Activated CD4-positive, alpha-beta T cell treated with anti-CD3 and anti-CD28 coated beads, Interleukin-2, amount 50 U/mL, for 48 hours (primary cell): ENCODE results near the gene LRP1.

Experiments
- DNase-seq, 2 experiments: peaks; one replicate each; pipeline ENCODE4 v3.0.0-alpha.2; 2020

Gene LRP1

GRCh38 chr12:57127726-57128518, at the start of gene LRP1:
Gene LRP1 (plus strand): TSS chr12:57128483. CDS start chr12:57128965, 482 bp downstream.
- DNase-seq: peak; percentile 74 to 78

- DNase-seq: peak; percentile 91 to 95
Measured at GRCh38 chr12:57078519-57079404, 49.5 kb upstream of the LRP1 start, which contains the start of gene NEMP1. Gene NEMP1 (minus strand): TSS chr12:57078791. CDS start chr12:57078745, 46 bp downstream.

- no peak for DNase-seq
Measured at GRCh38 chr12:57079821-57080220, 48.5 kb upstream of the LRP1 start.

- DNase-seq: no peak
Measured at GRCh38 chr12:57080855-57081254, 47.4 kb upstream of the LRP1 start.

- DNase-seq: peak; percentile 55 to 72
Measured at GRCh38 chr12:57085999-57086492, 42.2 kb upstream of the LRP1 start.

- peak; percentile 61 to 68 for DNase-seq
Measured at GRCh38 chr12:57086493-57087009, 41.7 kb upstream of the LRP1 start.

GRCh38 chr12:57087010-57087690, 41.1 kb upstream of the LRP1 start:
- peak; percentile 95 for DNase-seq

- peak; percentile 88 to 91 for DNase-seq
Measured at GRCh38 chr12:57087691-57088353, 40.5 kb upstream of the LRP1 start.

GRCh38 chr12:57088354-57089270, 39.7 kb upstream of the LRP1 start, which contains the start of gene NAB2:
Gene NAB2 (plus strand): TSS chr12:57089114. CDS start chr12:57089272, 158 bp downstream.
- peak; percentile 89 to 91 for DNase-seq

- peak; percentile 59 to 62 for DNase-seq
Measured at GRCh38 chr12:57089271-57090245, 38.7 kb upstream of the LRP1 start.

GRCh38 chr12:57090490-57090889, 37.8 kb upstream of the LRP1 start:
- no peak for DNase-seq

- no peak for DNase-seq
Measured at GRCh38 chr12:57090924-57091637, 37.2 kb upstream of the LRP1 start.

- DNase-seq: no peak
Measured at GRCh38 chr12:57091638-57092528, 36.4 kb upstream of the LRP1 start.

GRCh38 chr12:57092529-57092862, 35.8 kb upstream of the LRP1 start:
- no peak for DNase-seq

GRCh38 chr12:57092876-57093414, 35.3 kb upstream of the LRP1 start:
- no peak for DNase-seq

GRCh38 chr12:57093415-57094207, 34.7 kb upstream of the LRP1 start:
- DNase-seq: peak; percentile 84
